ENCODE measurements around the gene WNT3A. TPM values are rescaled to one million over a fixed set of nuclear protein-coding genes. Genes with fewer than 3 reads are reported as not detected.

WNT3A gene
- total and polyA plus RNA-seq, 2 experiments from 2014 or later = not detected

DNA sequence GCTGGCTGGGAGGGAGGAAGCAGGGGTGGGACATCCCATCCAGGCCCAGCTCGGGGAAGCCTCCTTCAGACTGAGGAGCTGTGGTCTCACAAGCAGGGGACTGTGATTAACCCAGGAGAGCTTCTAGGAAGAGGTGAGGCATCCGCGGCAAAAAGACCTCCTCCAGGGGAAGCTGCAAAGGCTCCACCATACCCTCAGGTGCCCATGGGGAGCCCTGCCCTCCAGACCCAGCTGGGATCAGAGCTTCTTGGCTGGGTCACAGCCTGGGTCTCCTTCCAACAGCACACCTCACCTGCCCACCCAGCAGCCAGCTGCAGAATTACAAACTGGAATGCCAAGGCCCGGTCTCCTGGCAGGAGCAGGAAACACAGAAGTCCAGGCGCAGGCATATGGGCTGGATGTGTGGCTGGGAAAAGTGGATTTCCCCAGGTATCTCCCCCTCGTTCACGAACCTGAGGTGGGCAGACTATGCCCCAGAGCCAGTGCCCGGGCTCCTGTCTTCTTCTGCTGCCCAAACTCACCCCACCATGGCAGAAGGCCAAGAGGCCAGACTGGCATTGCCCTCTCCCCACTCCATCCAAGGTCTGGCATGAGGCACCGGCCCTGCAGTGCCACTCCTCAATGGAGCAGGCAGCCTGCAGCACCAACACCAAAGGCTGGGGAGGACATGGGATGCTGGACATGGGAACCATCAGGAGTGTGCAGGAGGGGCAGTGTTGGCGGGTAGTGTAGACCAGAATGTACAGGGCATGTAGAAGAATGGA lies 60.3 kb downstream of the WNT3A start:
- H3K4me3 ChIP-seq = no peak overlapping the region
- H3K27me3 ChIP-seq = peaks cover 42% of the 10 kb centered on the region
- no peak for DNase-seq (ENCODE audit: low read depth in 1 of 2, low spot score in 1 of 2)
- no peaks in the 10 kb centered on the region for H3K36me3 ChIP-seq
- no peaks in the 10 kb centered on the region for H3K9me3 ChIP-seq (ENCODE audit: low read depth)
- H3K27ac ChIP-seq = no peak overlapping the region
- H3K4me1 ChIP-seq (ENCODE audit: low read depth) = no peaks in the 10 kb centered on the region
- TF ChIP-seq, protein P1, sequence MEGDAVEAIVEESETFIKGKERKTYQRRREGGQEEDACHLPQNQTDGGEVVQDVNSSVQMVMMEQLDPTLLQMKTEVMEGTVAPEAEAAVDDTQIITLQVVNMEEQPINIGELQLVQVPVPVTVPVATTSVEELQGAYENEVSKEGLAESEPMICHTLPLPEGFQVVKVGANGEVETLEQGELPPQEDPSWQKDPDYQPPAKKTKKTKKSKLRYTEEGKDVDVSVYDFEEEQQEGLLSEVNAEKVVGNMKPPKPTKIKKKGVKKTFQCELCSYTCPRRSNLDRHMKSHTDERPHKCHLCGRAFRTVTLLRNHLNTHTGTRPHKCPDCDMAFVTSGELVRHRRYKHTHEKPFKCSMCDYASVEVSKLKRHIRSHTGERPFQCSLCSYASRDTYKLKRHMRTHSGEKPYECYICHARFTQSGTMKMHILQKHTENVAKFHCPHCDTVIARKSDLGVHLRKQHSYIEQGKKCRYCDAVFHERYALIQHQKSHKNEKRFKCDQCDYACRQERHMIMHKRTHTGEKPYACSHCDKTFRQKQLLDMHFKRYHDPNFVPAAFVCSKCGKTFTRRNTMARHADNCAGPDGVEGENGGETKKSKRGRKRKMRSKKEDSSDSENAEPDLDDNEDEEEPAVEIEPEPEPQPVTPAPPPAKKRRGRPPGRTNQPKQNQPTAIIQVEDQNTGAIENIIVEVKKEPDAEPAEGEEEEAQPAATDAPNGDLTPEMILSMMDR (IDR thresholded peaks at IDR 0.05; ENCODE audit: low read depth, low read length) = no peak

DNA sequence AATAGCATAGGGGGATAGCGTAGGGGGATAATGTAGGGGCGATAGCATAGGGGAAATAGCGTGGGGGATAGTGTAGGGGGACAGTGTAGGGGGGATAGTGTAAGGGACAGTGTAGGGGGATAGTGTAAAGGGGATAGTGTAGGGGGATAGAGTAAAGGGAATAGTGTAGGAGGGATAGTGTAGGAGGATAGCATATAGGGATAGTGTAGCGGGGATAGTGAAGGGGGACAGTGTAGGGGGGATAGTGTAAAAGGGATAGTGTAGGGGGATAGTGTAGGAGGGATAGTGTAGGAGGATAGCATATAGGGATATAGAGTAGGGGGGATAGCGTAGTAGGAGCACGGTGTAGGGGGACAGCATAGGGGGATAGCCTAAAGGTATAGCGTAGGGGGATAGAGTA lies 61.6 kb downstream of the WNT3A start:
- TF ChIP-seq, protein P1 (IDR thresholded peaks at IDR 0.05; ENCODE audit: low read depth, low read length) = no peak
- no peak overlapping the region for H3K27ac ChIP-seq
- peaks cover 42% of the 10 kb centered on the region for H3K27me3 ChIP-seq
- H3K4me1 ChIP-seq (ENCODE audit: low read depth) = peaks cover 1% of the 10 kb centered on the region
- no peak overlapping the region for H3K4me3 ChIP-seq
- no peaks in the 10 kb centered on the region for H3K9me3 ChIP-seq (ENCODE audit: low read depth)
- DNase-seq (ENCODE audit: low read depth in 1 of 2, low spot score in 1 of 2) = no peak
- no peaks in the 10 kb centered on the region for H3K36me3 ChIP-seq

- no peak for DNase-seq (ENCODE audit: low read depth in 1 of 2, low spot score in 1 of 2)
- H3K4me1 ChIP-seq (ENCODE audit: low read depth) = peaks cover 6% of the 10 kb centered on the region
- no peaks in the 10 kb centered on the region for H3K9me3 ChIP-seq (ENCODE audit: low read depth)
- no peak overlapping the region for H3K4me3 ChIP-seq
- H3K36me3 ChIP-seq = no peaks in the 10 kb centered on the region
- H3K27me3 ChIP-seq = peaks cover 42% of the 10 kb centered on the region
- TF ChIP-seq, protein P1 (IDR thresholded peaks at IDR 0.05; ENCODE audit: low read depth, low read length) = no peak
- no peak overlapping the region for H3K27ac ChIP-seq
Measured at GRCh38 chr1:228070173-228070572, 63.4 kb downstream of the WNT3A start.

- no peaks in the 10 kb centered on the region for H3K36me3 ChIP-seq
- H3K27ac ChIP-seq = no peak overlapping the region
- peaks cover 6% of the 10 kb centered on the region for H3K4me1 ChIP-seq (ENCODE audit: low read depth)
- TF ChIP-seq, protein P1 (IDR thresholded peaks at IDR 0.05; ENCODE audit: low read depth, low read length) = no peak
- no peak for DNase-seq (ENCODE audit: low read depth in 1 of 2, low spot score in 1 of 2)
- H3K4me3 ChIP-seq = no peak overlapping the region
- peaks cover 42% of the 10 kb centered on the region for H3K27me3 ChIP-seq
- no peaks in the 10 kb centered on the region for H3K9me3 ChIP-seq (ENCODE audit: low read depth)
Measured at GRCh38 chr1:228070851-228071250, 64.1 kb downstream of the WNT3A start.

GRCh38 chr1:228071839-228072657 lies 65.2 kb downstream of the WNT3A start:
- no peaks in the 10 kb centered on the region for H3K9me3 ChIP-seq (ENCODE audit: low read depth)
- no peak for DNase-seq (ENCODE audit: low read depth in 1 of 2, low spot score in 1 of 2)
- no peak overlapping the region for H3K27ac ChIP-seq
- H3K4me3 ChIP-seq = no peak overlapping the region
- TF ChIP-seq, protein P1 (IDR thresholded peaks at IDR 0.05; ENCODE audit: low read depth, low read length) = no peak
- peaks cover 39% of the 10 kb centered on the region for H3K27me3 ChIP-seq
- peaks cover 6% of the 10 kb centered on the region for H3K4me1 ChIP-seq (ENCODE audit: low read depth)
- no peaks in the 10 kb centered on the region for H3K36me3 ChIP-seq
